Sigmoid colon (tissue), 4 donors: ENCODE data around the gene KIAA1614.

Experiments used
- CTCF ChIP-seq, 4 experiments: fragments of 450-650 bp in 3 of 4; fragments of 200-600 bp in 1 of 4; IDR thresholded peaks; one replicate each; pipeline ENCODE4 v1.5.1; 2016 to 2019; ENCODE audit warnings: antibody characterized with exemption in 4 of 4, mild to moderate bottlenecking in 3 of 4, moderate library complexity in 2 of 4
- EP300 ChIP-seq, 4 donors: sonication (generic); formaldehyde crosslinking; IDR thresholded peaks; one replicate each; pipeline ENCODE4 v1.6.1; 2017; ENCODE audit warnings: antibody characterized with exemption in 4 of 4
- POLR2A ChIP-seq, 2 donors: fragments of 450-650 bp; IDR thresholded peaks; one replicate each; pipeline ENCODE4 v1.6.1; 2016; ENCODE audit warnings: antibody characterized with exemption in 2 of 2, mild to moderate bottlenecking in 2 of 2, moderate library complexity in 2 of 2
- POLR2AphosphoS5 ChIP-seq, 4 donors: sonication (generic); formaldehyde crosslinking; IDR thresholded peaks; one replicate each; pipeline ENCODE4 v1.6.1; 2017; ENCODE audit warnings: antibody characterized with exemption in 4 of 4

GRCh38 chr1:180947499-180947885 is 34.8 kb downstream of the KIAA1614 start:
- TF ChIP-seq POLR2A (IDR thresholded peaks at IDR 0.05) (no peak), CTCF (IDR thresholded peaks at IDR 0.05) (no peak), EP300 (IDR thresholded peaks at IDR 0.05) (no peak), POLR2AphosphoS5 (IDR thresholded peaks at IDR 0.05) (no peak)
